ENCODE measurements around the gene RNF121. TPM values are rescaled to one million over a fixed set of nuclear protein-coding genes. Genes with fewer than 3 reads are reported as not detected.

The RNF121 gene
- total RNA-seq, 4 donors from 2014 or later, result 13.7 to 25.9 (median 18.6) TPM

DNA sequence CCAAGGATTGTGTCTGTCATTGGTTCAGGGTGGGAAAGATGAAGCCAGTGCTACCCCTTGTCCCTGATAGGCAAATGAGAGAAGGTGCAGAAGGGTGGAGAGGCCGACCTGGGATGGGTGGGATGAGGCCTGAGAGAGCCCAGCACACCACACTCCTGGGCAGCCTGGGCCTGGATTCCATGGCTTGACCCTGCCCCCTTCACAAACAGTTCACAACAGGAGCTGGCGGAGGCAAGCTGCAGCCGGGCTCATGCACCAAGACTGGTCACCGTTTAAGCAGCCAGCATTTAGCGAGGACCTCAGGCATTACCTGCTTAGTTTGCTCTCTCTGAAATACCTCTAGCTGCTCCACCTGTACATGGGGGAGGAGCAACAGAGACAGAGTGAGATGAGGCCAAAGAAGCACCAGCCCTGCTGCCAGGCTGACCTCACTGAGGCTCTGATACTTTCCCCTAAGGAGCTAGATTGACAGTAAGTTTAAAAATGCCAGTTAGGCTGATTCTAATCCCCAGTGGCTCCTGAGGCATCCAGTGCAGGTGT lies 83.3 kb downstream of the RNF121 start:
- Histone ChIP-seq H3K9me3 (no peaks in the 10 kb centered on the region), H3K4me3 (no peak overlapping the region), H3K27ac (replicated peaks in 1 of 4) (peak overlapping the region; percentile 52 to 76 (median 66)), H3K4me1 (peaks cover 33 to 58% (median 51%) of the 10 kb centered on the region in 4 donors), H3K27me3 (no peaks in the 10 kb centered on the region), H3K36me3 (peaks cover 87 to 100% (median 100%) of the 10 kb centered on the region in 4 donors)
- WGBS, result 65% methylated on average over 3 of the region's 5 CpGs
- DNase-seq (ENCODE audit: extremely low spot score), result no peak
- intact Hi-C loops (cut with DNase I), result no loop called here
- TF ChIP-seq POLR2A (IDR thresholded peaks at IDR 0.05; ENCODE audit: low read depth) (no peak), CTCF (IDR thresholded peaks at IDR 0.05) (no peak)

GRCh38 chr11:72012897-72013721 lies 84.3 kb downstream of the RNF121 start:
- peaks cover 87 to 100% (median 100%) of the 10 kb centered on the region in 4 donors for H3K36me3 ChIP-seq
- peak; percentile 55 to 66 for TF ChIP-seq POLR2AphosphoS5 (IDR thresholded peaks at IDR 0.05)
- peak in 2 of 3 experiments; percentile 7 to 24 for TF ChIP-seq CTCF (IDR thresholded peaks at IDR 0.05)
- TF ChIP-seq POLR2A (IDR thresholded peaks at IDR 0.05; ENCODE audit: low read depth), result no peak
- TF ChIP-seq EP300 (IDR thresholded peaks at IDR 0.05), result no peak
- no peaks in the 10 kb centered on the region for H3K27me3 ChIP-seq
- no peak for DNase-seq (ENCODE audit: extremely low spot score)
- WGBS, result 45% methylated on average over 23 of the region's 33 CpGs
- H3K4me1 ChIP-seq, result peaks cover 33 to 58% (median 51%) of the 10 kb centered on the region in 4 donors
- no peak overlapping the region for H3K4me3 ChIP-seq
- intact Hi-C loops (cut with DNase I), result no loop called here
- peak overlapping the region; percentile 52 to 76 (median 66) for H3K27ac ChIP-seq (replicated peaks in 1 of 4)
- H3K9me3 ChIP-seq, result no peaks in the 10 kb centered on the region

GRCh38 chr11:72013765-72014711 lies 85.2 kb downstream of the RNF121 start:
- Histone ChIP-seq H3K4me3 (no peak overlapping the region), H3K9me3 (no peaks in the 10 kb centered on the region), H3K36me3 (peaks cover 87 to 100% (median 100%) of the 10 kb centered on the region in 4 donors), H3K4me1 (peaks cover 33 to 58% (median 51%) of the 10 kb centered on the region in 4 donors), H3K27me3 (no peaks in the 10 kb centered on the region), H3K27ac (replicated peaks in 1 of 4) (peak overlapping the region; percentile 52 to 76 (median 66))
- TF ChIP-seq CTCF (IDR thresholded peaks at IDR 0.05) (no peak), POLR2AphosphoS5 (IDR thresholded peaks at IDR 0.05) (no peak), POLR2A (IDR thresholded peaks at IDR 0.05; ENCODE audit: low read depth) (no peak), EP300 (IDR thresholded peaks at IDR 0.05) (no peak)
- no peak for DNase-seq (ENCODE audit: extremely low spot score)
- 82% methylated on average over 29 of the region's 38 CpGs for WGBS
- intact Hi-C loops (cut with DNase I), result no loop called here

GRCh38 chr11:72014761-72015320 lies 86.0 kb downstream of the RNF121 start:
- Histone ChIP-seq H3K9me3 (no peaks in the 10 kb centered on the region), H3K4me3 (no peak overlapping the region), H3K27me3 (no peaks in the 10 kb centered on the region), H3K27ac (replicated peaks in 1 of 4) (peak overlapping the region; percentile 52 to 76 (median 66)), H3K4me1 (peaks cover 33 to 58% (median 51%) of the 10 kb centered on the region in 4 donors), H3K36me3 (peaks cover 92 to 100% (median 100%) of the 10 kb centered on the region in 4 donors)
- intact Hi-C loops (cut with DNase I), result no loop called here
- TF ChIP-seq POLR2AphosphoS5 (IDR thresholded peaks at IDR 0.05) (no peak), CTCF (IDR thresholded peaks at IDR 0.05) (no peak)
- WGBS, result 90% methylated on average over 16 of the region's 16 CpGs
- DNase-seq (ENCODE audit: extremely low spot score), result no peak

All from esophagus muscularis mucosa (tissue), 4 donors.